ENCODE measurements around the gene ADCY10.

- TF ChIP-seq CTCF (IDR thresholded peaks at IDR 0.05; ENCODE audit: poor library complexity, severe bottlenecking) (no peak), POLR2AphosphoS5 (IDR thresholded peaks at IDR 0.05) (no peak), REST (IDR thresholded peaks at IDR 0.05; ENCODE audit: borderline replicate concordance) (no peak), EZH2 (IDR thresholded peaks at IDR 0.05; ENCODE audit: borderline replicate concordance, insufficient read depth, low read length, poor library complexity, severe bottlenecking) (no peak), SMC3 (conservative IDR thresholded peaks at IDR 0.05; ENCODE audit: poor library complexity) (no peak), RAD21 (conservative IDR thresholded peaks at IDR 0.05) (no peak), EP300 (conservative IDR thresholded peaks at IDR 0.05; ENCODE audit: poor library complexity, severe bottlenecking) (no peak)
Measured at GRCh38 chr1:167808690-167809089, 105.2 kb downstream of the ADCY10 start.

Data from neural cell (in vitro differentiated cells).